Activated naive CD4-positive, alpha-beta T cell treated with anti-CD3 and anti-CD28 coated beads, Interleukin-2, amount 10 ng/mL, durations not matched to agents 7 days and 5 days (primary cell): ENCODE data around the gene SERPINA9.

Source experiments
- CTCF ChIA-PET: fragments of 350-600 bp; sonication (Branson Sonifier 250); formaldehyde crosslinking; loops from one replicate; lab custom pipeline; 2021; ENCODE audit warnings: antibody characterized with exemption; lab: Charles Lee
- DNase-seq: peaks from one replicate; pipeline ENCODE4 v3.0.0-alpha.2; 2020
- H3K27ac Mint-ChIP-seq: one replicate; pipeline ENCODE4 v1.8.0; 2021; ENCODE audit warnings: mild to moderate bottlenecking, moderate library complexity, mixed read lengths
- H3K27me3 Mint-ChIP-seq: one replicate; pipeline ENCODE4 v1.8.0; 2021; ENCODE audit warnings: mild to moderate bottlenecking, mixed read lengths
- H3K36me3 Mint-ChIP-seq: one replicate; pipeline ENCODE4 v1.8.0; 2021; ENCODE audit warnings: mixed read lengths
- H3K4me1 Mint-ChIP-seq: one replicate; pipeline ENCODE4 v1.8.0; 2021; ENCODE audit warnings: mixed read lengths
- H3K4me3 Mint-ChIP-seq: one replicate; pipeline ENCODE4 v1.8.0; 2021; ENCODE audit warnings: mild to moderate bottlenecking, moderate library complexity, mixed read lengths
- H3K9me3 Mint-ChIP-seq: one replicate; pipeline ENCODE4 v1.8.0; 2021; ENCODE audit warnings: mixed read lengths

Gene SERPINA9

DNA sequence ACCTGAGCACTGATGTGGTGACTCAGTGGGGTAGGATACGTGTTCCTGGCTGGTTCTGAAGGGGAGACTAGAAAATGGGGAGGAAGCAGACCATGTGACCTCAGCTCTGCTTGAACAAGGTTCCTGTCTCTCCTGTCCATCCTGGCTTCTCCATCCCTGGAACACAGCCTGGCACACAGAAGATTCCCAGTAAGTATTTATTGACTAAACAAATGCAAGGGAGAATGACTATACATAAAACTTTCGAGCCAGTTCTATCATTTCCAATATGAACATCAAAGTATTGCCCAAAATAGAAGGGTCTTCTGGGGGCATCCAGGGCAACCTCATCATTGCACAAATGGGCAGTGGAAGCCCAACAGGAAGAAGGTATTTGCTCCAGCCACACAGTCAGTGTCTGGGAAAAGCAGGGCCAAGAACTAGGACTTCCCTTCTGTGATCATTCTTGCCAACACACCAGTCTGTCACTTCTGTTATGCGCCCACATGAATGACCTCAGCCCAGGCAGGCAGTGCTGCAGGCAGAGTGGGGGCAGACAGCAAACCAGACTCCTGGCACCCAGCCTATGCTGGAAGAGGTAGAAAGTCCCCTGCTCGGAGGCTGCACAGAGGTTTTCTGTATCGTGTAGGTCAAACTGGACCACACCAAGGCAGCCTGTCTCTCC, 5.6 kb upstream of the SERPINA9 start:
- Mint-ChIP-seq H3K4me3 (no peak overlapping the region), H3K4me1 (no peaks in the 10 kb centered on the region), H3K27me3 (peaks cover 23% of the 10 kb centered on the region), H3K9me3 (peaks cover 11% of the 10 kb centered on the region), H3K27ac (no peak overlapping the region), H3K36me3 (no peaks in the 10 kb centered on the region)
- CTCF ChIA-PET: no interaction called here
- no peak for DNase-seq

DNA sequence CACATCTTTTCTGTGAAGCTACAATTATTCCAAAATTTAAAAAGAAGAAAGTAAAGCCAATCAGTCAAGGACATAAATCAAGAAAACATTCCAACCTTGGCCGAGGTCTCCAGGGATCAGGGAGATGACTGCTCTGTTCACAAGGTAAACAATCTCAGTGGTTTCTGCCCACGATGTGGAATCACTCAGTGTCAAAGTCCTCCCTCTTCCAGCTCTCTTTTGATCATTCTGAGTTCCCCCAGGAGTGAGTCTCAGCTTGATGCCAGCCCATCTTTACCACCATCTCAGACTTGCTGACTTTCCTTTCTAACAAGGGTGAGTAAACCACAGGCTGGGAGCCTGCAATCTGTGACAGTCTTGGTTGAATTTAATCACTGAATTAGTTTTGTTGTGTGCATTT, 4.8 kb upstream of the SERPINA9 start:
- DNase-seq: no peak
- H3K36me3 Mint-ChIP-seq: no peaks in the 10 kb centered on the region
- no peak overlapping the region for H3K27ac Mint-ChIP-seq
- CTCF ChIA-PET: interaction anchor here (0.6 to 1.9 kb wide), 2 partner anchors 47 to 1244 kb away, joined by 6 to 7 read pairs; no protein-coding TSS in a partner anchor
- no peak overlapping the region for H3K4me3 Mint-ChIP-seq
- H3K9me3 Mint-ChIP-seq: peaks cover 11% of the 10 kb centered on the region
- peaks cover 15% of the 10 kb centered on the region for H3K27me3 Mint-ChIP-seq
- no peaks in the 10 kb centered on the region for H3K4me1 Mint-ChIP-seq

DNA sequence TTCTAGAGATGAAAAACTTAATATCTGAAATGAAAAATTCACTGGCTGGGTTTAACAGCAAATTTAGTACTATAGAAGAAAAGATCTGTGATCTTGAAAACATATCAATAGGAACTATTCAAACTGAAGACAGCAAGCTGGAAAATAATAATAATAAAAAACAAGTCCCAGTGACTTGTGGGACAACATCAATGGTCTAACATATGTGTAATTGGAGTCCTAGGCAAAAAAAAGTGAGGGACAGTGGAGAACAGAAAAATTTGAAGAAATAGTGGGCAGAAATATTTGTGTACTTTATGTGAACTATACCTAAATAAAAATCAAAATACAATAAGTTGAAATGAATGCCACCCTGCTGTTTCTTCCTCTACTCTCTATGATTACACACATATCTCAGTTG, 2.4 kb upstream of the SERPINA9 start:
- peaks cover 11% of the 10 kb centered on the region for H3K9me3 Mint-ChIP-seq
- H3K27ac Mint-ChIP-seq: no peak overlapping the region
- H3K27me3 Mint-ChIP-seq: peaks cover 5% of the 10 kb centered on the region
- no peak overlapping the region for H3K4me3 Mint-ChIP-seq
- no peaks in the 10 kb centered on the region for H3K36me3 Mint-ChIP-seq
- no peak for DNase-seq
- no peaks in the 10 kb centered on the region for H3K4me1 Mint-ChIP-seq
- CTCF ChIA-PET: interaction anchor here (3.1 kb wide), 1 partner anchor 7 kb away, joined by 24 read pairs; no protein-coding TSS in a partner anchor

DNA sequence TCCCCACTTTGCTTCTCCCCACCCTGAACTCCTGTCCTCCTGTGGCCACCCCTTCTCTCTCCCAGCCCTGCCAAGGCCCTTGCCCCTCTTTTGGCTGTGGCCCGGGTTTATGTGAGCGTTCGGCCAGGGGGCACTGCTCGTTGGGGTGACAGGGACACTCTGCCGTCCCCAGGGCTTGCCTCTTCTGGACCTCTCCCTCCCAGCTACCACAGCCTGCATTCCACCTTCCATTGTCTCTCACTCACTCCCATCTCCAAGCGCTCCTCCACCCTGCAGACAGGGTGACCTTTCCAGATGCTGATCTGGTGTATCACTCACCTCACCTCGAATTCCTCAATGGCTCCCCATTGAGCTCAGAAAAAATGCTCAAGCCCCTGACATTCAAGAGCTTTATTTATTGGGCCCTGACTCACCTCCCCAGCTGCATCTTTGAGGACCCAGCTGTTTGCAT, 1.4 kb downstream of the SERPINA9 start:
- Mint-ChIP-seq H3K36me3 (no peaks in the 10 kb centered on the region), H3K27ac (no peak overlapping the region), H3K9me3 (peaks cover 11% of the 10 kb centered on the region), H3K4me3 (no peak overlapping the region), H3K4me1 (no peaks in the 10 kb centered on the region), H3K27me3 (peaks cover 5% of the 10 kb centered on the region)
- CTCF ChIA-PET: interaction anchor here (0.9 kb wide), 2 partner anchors 12 to 14 kb away, joined by 3 read pairs; no protein-coding TSS in a partner anchor
- no peak for DNase-seq

DNA sequence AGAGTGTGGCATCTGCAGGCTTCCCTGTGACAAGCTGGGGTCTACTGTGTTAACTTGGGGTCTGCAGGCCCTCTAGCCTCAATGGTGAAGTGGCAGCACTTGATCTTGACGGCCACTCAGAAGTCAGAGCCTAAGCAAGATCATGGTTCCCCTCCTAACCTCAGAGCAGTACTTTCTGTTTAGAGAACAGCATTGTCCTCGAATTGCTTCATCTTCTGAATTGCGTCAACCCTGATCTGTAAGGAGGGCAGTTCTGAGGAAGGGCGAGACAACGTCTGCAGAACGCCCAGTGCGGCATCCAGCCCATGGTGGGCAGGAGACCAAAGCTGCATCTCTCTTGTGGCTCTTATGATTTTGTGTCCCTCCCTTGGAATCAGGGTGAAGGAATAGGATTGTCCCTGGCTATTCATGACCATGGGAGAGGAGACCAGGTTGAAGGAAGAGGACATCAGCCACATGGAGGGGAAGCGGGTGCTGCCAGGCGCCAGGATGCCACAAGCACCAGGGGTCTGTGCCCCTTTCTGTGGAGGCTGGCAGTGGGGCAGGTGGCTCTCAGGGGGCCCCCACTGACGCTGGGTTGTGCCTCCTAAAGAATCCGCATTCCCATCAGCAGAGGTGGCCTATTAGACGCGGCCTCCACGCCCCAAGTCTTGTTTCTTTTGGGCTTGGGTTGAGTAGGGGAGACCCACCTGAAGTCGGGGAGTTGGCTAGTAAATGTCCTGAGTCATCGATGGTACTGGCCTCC, 2.2 kb downstream of the SERPINA9 start:
- H3K27me3 Mint-ChIP-seq: peaks cover 8% of the 10 kb centered on the region
- H3K27ac Mint-ChIP-seq: no peak overlapping the region
- CTCF ChIA-PET: no interaction called here
- no peak for DNase-seq
- no peak overlapping the region for H3K4me3 Mint-ChIP-seq
- no peaks in the 10 kb centered on the region for H3K4me1 Mint-ChIP-seq
- peaks cover 6% of the 10 kb centered on the region for H3K9me3 Mint-ChIP-seq
- H3K36me3 Mint-ChIP-seq: no peaks in the 10 kb centered on the region

DNA sequence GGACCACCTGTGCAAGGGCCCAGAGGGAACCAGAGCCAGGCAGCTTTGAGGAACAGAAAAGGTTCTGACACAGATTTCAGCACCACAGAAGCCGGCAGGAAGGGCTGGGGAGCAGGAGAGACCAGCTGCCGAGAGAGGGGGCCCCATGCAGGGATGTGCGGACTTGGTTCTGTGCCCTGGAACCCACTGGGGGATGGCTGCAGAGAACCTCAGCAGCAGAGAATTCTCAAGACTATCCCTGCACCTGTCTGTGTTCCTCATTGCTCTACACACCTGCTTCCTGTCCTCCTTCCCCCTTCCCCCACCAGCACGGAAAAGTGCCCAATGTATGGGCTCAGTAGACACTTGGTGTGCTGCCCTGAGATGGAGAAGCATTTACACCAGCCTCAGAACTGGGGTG, 3.2 kb downstream of the SERPINA9 start:
- DNase-seq: no peak
- no peak overlapping the region for H3K4me3 Mint-ChIP-seq
- peaks cover 4% of the 10 kb centered on the region for H3K27me3 Mint-ChIP-seq
- H3K36me3 Mint-ChIP-seq: no peaks in the 10 kb centered on the region
- no peak overlapping the region for H3K27ac Mint-ChIP-seq
- CTCF ChIA-PET: no interaction called here
- no peaks in the 10 kb centered on the region for H3K4me1 Mint-ChIP-seq
- H3K9me3 Mint-ChIP-seq: peaks cover 3% of the 10 kb centered on the region

DNA sequence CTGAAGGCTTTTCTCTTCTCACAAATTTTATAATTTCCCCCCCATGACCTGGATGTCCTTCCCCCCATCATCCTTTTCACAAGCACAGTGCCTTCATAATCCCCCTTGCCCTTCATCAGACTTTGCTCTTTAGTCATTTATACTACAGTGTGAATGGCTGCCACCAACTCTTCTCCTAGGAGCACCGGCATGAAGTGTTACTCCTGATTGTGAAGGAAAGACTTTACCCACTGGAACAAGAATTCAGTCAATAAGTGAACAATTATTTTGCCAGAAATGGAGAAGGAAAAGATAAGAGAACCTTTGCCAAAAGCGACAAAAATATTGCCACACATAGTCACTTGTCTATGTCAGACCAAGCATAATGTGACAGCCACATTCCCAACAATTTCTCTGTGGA, 5.0 kb downstream of the SERPINA9 start:
- CTCF ChIA-PET: no interaction called here
- Mint-ChIP-seq H3K36me3 (no peaks in the 10 kb centered on the region), H3K4me3 (no peak overlapping the region)

DNA sequence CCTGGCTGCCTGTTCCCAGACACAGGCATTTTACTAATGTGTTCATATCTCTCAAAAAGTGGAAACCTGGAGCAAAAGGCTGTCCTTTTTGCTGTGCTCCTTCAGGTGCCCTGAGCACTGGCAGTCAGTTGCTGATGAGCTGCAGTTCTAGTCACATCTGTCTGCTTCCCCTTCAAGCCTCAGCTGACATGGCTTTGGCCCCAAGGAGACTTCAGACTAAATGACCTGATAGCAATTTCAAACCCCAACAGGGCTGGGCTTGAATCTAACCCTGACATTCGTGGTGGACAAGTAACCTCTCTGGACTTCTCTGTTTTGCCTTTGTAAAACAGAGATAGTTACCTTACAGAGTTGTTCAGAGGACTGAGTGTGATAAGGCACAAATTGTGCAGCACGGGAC, 5.7 kb downstream of the SERPINA9 start:
- DNase-seq: no peak
- H3K9me3 Mint-ChIP-seq: peaks cover 6% of the 10 kb centered on the region
- H3K36me3 Mint-ChIP-seq: no peaks in the 10 kb centered on the region
- H3K4me1 Mint-ChIP-seq: no peaks in the 10 kb centered on the region
- no peak overlapping the region for H3K27ac Mint-ChIP-seq
- CTCF ChIA-PET: no interaction called here
- H3K27me3 Mint-ChIP-seq: peaks cover 7% of the 10 kb centered on the region
- H3K4me3 Mint-ChIP-seq: no peak overlapping the region

More for the DNA sequence above, 5.0 kb downstream of the SERPINA9 start:
- Mint-ChIP-seq H3K4me1 (no peaks in the 10 kb centered on the region), H3K9me3 (peaks cover 3% of the 10 kb centered on the region), H3K27me3 (peaks cover 7% of the 10 kb centered on the region), H3K27ac (no peak overlapping the region)
- DNase-seq: no peak

DNA sequence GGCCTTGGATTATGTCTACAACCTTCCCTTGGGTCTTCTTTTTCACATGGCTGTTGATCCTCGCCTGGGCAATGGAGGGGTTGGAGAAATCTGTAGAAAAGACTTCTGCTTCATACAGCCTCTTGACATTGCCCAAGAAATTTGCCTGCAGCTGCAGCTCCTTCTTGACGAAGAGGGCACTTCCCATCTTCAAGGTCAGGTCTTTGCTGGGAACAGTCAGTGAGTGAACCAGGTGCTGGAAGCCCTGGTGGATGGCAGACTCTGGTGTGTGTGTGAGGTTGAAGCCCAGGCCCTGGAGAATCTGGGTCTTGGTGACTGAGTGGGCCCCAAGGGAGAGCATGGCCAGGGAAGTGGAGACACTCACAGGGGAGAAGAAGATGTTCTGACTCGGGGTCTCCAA, 6.7 kb downstream of the SERPINA9 start:
- Mint-ChIP-seq H3K27me3 (peaks cover 7% of the 10 kb centered on the region), H3K4me3 (no peak overlapping the region), H3K4me1 (no peaks in the 10 kb centered on the region), H3K9me3 (peaks cover 10% of the 10 kb centered on the region), H3K27ac (no peak overlapping the region), H3K36me3 (no peaks in the 10 kb centered on the region)
- no peak for DNase-seq
- CTCF ChIA-PET: no interaction called here

DNA sequence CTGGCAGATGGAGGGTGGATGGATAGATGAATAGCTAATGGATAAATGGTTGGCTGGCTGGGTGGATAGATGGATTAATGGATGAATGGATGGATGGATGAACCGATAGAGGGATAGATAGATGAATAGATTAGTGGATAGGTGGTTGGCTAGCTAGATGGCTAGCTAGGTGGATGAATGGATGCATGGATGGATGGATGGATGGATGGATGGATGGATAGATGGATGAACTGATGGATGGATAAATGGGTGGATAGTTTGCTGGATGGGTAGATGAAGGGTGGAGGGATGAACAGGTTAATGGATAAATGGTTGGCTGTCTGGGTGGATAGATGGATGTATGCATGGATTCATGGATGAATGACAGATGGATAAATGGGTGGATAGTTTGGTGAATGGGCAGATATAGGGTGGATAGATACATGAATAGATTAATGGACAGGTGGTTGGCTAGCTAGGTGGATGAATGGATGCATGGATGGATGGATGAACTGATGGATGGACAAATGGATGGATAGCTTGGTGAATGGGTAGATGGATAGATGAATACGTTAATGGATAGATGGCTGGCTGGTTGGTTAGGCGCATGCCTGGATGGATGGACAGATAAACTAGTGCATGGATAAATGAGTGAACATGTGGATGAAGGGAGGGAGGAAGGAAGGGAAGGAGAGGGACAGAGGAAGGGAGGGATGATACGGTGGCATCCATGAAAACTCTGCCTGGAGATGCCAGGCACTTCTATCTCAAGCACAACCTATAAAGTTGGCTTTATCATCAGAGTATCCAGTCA, 8.1 kb downstream of the SERPINA9 start:
- Mint-ChIP-seq H3K27ac (no peak overlapping the region), H3K9me3 (peaks cover 12% of the 10 kb centered on the region), H3K27me3 (peaks cover 7% of the 10 kb centered on the region), H3K36me3 (no peaks in the 10 kb centered on the region), H3K4me3 (no peak overlapping the region), H3K4me1 (no peaks in the 10 kb centered on the region)
- CTCF ChIA-PET: no interaction called here
- no peak for DNase-seq

DNA sequence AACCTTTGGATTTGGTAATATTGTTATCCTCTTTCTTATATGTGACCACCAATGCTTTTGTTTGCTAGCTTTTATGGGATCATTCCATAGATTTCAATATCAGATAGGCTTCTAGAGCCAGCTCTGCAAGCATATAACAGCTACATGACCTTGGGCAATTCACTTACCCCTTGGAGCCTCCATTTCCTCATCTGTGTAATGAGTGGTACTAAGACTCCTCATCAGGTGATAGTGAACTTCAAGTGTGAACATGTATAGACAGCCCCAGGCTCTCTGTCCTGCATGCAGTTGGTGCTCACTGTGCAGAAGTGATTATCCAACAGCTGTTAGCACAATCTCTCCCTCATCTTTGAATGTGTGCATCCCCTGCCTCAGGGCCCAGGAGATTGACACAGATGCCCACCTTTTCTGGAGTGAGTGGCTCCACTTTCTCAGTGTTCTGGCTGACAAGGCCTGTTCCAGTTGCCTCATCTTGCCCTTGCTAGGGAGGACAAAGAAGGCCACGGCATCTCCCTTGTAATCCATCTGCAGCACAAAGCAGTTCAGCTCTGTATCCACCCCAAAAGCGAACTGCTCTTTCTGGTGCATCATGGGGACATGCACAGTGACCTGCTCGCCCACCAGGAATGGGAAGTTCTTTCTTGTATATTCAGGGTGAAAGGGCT, 9.2 kb downstream of the SERPINA9 start:
- CTCF ChIA-PET: no interaction called here

DNA sequence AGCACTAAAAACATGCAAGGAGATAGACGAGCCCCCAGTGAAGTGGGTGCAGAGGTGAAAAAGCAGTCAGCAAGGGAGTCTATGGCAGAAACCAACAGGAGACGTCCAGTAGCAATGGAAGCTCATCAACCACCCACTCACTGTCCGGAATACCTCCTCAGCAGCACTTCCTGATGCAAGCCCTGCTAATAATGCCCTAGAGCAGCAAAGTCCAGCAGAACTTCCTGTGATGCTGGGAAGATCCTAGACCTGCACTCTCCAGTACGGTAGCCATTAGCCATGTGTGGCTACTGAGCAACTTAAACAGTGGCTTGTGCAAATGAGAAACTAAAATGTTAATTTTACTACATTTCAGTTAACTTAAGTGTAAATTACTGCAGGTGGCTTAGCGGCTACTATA, 11.0 kb downstream of the SERPINA9 start:
- Mint-ChIP-seq H3K27ac (no peak overlapping the region), H3K36me3 (no peaks in the 10 kb centered on the region), H3K27me3 (peaks cover 7% of the 10 kb centered on the region), H3K9me3 (peaks cover 12% of the 10 kb centered on the region), H3K4me1 (no peaks in the 10 kb centered on the region), H3K4me3 (no peak overlapping the region)
- CTCF ChIA-PET: no interaction called here
- DNase-seq: no peak

More for the DNA sequence above, 9.2 kb downstream of the SERPINA9 start:
- peaks cover 7% of the 10 kb centered on the region for H3K27me3 Mint-ChIP-seq
- DNase-seq: no peak
- H3K4me1 Mint-ChIP-seq: no peaks in the 10 kb centered on the region
- no peak overlapping the region for H3K27ac Mint-ChIP-seq
- no peak overlapping the region for H3K4me3 Mint-ChIP-seq
- H3K9me3 Mint-ChIP-seq: peaks cover 12% of the 10 kb centered on the region
- H3K36me3 Mint-ChIP-seq: no peaks in the 10 kb centered on the region

DNA sequence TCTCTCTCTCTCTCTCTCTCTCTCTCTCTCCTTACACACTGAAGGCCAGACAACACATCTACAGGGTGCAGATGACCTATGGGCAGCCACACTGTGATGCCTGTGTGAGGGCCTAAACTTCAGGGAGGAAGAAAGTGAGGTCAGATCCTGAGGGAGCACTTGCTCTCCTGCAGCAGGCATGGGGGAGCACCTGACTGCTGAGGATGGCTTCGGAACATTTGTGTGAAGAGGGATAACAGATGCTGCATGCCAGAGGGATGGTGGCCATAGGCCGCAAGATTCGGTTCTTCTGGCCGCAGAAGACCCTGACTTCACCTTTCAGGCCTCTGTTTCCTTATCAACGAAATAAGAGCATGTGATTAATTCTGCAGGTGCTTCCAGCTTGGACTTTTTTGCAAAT, 11.7 kb downstream of the SERPINA9 start:
- Mint-ChIP-seq H3K36me3 (no peaks in the 10 kb centered on the region), H3K27me3 (peaks cover 5% of the 10 kb centered on the region), H3K4me3 (no peak overlapping the region), H3K27ac (no peak overlapping the region), H3K4me1 (no peaks in the 10 kb centered on the region), H3K9me3 (peaks cover 12% of the 10 kb centered on the region)
- CTCF ChIA-PET: no interaction called here
- no peak for DNase-seq
